WTC11 (cell line): ENCODE data around the gene TMEM59L. TPM values are rescaled to one million over a fixed set of nuclear protein-coding genes. Genes with fewer than 3 reads are reported as not detected.

Experiments used
- ATAC-seq: fragments of 200-7000 bp; cut with Tn5 transposase; 2 replicates; pipeline ENCODE4 v1.10.0; 2021; ENCODE audit warnings: mild to moderate bottlenecking, moderate library complexity
- CTCF ChIA-PET: fragments of 300-600 bp; sonication (Branson Sonifier 250); formaldehyde crosslinking; loops from one replicate; lab custom pipeline; 2021; ENCODE audit warnings: antibody characterized with exemption; lab: Charles Lee
- POLR2A ChIA-PET: fragments of 350-600 bp; sonication (Branson Sonifier 250); formaldehyde crosslinking; loops from one replicate; lab custom pipeline; 2021; ENCODE audit warnings: antibody characterized with exemption; lab: Charles Lee
- DNase-seq: peaks from one replicate; pipeline ENCODE4 v3.0.0; 2021; ENCODE audit warnings: low spot score
- H3K27ac Mint-ChIP-seq: 2 replicates; pipeline ENCODE4 v1.8.0; 2021; ENCODE audit warnings: mixed read lengths
- H3K27me3 Mint-ChIP-seq: 2 replicates; pipeline ENCODE4 v1.8.0; 2021; ENCODE audit warnings: low read depth, mild to moderate bottlenecking, moderate library complexity, mixed read lengths
- H3K36me3 Mint-ChIP-seq: 2 replicates; pipeline ENCODE4 v1.8.0; 2021; ENCODE audit warnings: mixed read lengths
- H3K4me1 Mint-ChIP-seq: 2 replicates; pipeline ENCODE4 v1.8.0; 2022; ENCODE audit warnings: mixed read lengths
- H3K4me3 Mint-ChIP-seq: 2 replicates; pipeline ENCODE4 v1.8.0; 2021; ENCODE audit warnings: mild to moderate bottlenecking, moderate library complexity, mixed read lengths
- H3K9me3 Mint-ChIP-seq: 2 replicates; pipeline ENCODE4 v1.8.0; 2021; ENCODE audit warnings: mixed read lengths
- ATF1 ChIP-seq: sonication (generic); formaldehyde crosslinking; IDR thresholded peaks from 2 replicates; pipeline ENCODE4 v1.8.1; 2023; ENCODE audit warnings: mild to moderate bottlenecking, moderate library complexity, missing genetic modification reagents
- ATF2 ChIP-seq: sonication (generic); formaldehyde crosslinking; IDR thresholded peaks from 2 replicates; pipeline ENCODE4 v1.8.1; 2022; ENCODE audit warnings: low read depth, missing genetic modification reagents, borderline replicate concordance
- MYBL2 ChIP-seq: sonication (generic); formaldehyde crosslinking; IDR thresholded peaks from 2 replicates; pipeline ENCODE4 v1.8.1; 2023; ENCODE audit warnings: mild to moderate bottlenecking, moderate library complexity, missing genetic modification reagents
- TCF7 ChIP-seq: sonication (generic); formaldehyde crosslinking; IDR thresholded peaks from 2 replicates; pipeline ENCODE4 v1.8.0; 2022; ENCODE audit warnings: mild to moderate bottlenecking, low read depth, missing genetic modification reagents, moderate library complexity
- ZNF416 ChIP-seq: fragments of 250-450 bp; sonication (Bioruptor Pico); IDR thresholded peaks from 2 replicates; pipeline ENCODE4 v1.9.0; 2021; ENCODE audit warnings: mild to moderate bottlenecking, inconsistent platforms
- total RNA-seq: library from RNA; stranded (reverse); gene quantifications from 3 replicates; pipeline ENCODE4 v1.2.3, GENCODE V29; 2021
- TF ChIP-seq, protein P1 (sequence below): sonication (generic); formaldehyde crosslinking; conservative IDR thresholded peaks from 2 replicates; pipeline ENCODE4 v1.8.1; 2023; ENCODE audit warnings: mild to moderate bottlenecking, low read depth, missing genetic modification reagents, moderate library complexity
- TF ChIP-seq, protein P2 (sequence below): sonication (generic); formaldehyde crosslinking; IDR thresholded peaks from 2 replicates; pipeline ENCODE4 v1.8.0; 2023; ENCODE audit warnings: mild to moderate bottlenecking, missing genetic modification reagents
- TF ChIP-seq, protein P3 (sequence below): sonication (generic); formaldehyde crosslinking; IDR thresholded peaks from 2 replicates; pipeline ENCODE4 v1.8.1; 2022; ENCODE audit warnings: missing genetic modification reagents, borderline replicate concordance

Gene TMEM59L
- total RNA-seq, 1 experiment from 2014 or later = 14.8 TPM

GRCh38 chr19:18658366-18658855, 45.7 kb downstream of the TMEM59L start (continued):
- TF ChIP-seq, protein P1, sequence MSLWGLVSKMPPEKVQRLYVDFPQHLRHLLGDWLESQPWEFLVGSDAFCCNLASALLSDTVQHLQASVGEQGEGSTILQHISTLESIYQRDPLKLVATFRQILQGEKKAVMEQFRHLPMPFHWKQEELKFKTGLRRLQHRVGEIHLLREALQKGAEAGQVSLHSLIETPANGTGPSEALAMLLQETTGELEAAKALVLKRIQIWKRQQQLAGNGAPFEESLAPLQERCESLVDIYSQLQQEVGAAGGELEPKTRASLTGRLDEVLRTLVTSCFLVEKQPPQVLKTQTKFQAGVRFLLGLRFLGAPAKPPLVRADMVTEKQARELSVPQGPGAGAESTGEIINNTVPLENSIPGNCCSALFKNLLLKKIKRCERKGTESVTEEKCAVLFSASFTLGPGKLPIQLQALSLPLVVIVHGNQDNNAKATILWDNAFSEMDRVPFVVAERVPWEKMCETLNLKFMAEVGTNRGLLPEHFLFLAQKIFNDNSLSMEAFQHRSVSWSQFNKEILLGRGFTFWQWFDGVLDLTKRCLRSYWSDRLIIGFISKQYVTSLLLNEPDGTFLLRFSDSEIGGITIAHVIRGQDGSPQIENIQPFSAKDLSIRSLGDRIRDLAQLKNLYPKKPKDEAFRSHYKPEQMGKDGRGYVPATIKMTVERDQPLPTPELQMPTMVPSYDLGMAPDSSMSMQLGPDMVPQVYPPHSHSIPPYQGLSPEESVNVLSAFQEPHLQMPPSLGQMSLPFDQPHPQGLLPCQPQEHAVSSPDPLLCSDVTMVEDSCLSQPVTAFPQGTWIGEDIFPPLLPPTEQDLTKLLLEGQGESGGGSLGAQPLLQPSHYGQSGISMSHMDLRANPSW = no peak
- TF ChIP-seq TCF7 (CRISPR knock-in tag) (no peak), ZNF416 (no peak), ATF2 (CRISPR knock-in tag) (no peak), MYBL2 (no peak), ATF1 (no peak)
- TF ChIP-seq, protein P2, sequence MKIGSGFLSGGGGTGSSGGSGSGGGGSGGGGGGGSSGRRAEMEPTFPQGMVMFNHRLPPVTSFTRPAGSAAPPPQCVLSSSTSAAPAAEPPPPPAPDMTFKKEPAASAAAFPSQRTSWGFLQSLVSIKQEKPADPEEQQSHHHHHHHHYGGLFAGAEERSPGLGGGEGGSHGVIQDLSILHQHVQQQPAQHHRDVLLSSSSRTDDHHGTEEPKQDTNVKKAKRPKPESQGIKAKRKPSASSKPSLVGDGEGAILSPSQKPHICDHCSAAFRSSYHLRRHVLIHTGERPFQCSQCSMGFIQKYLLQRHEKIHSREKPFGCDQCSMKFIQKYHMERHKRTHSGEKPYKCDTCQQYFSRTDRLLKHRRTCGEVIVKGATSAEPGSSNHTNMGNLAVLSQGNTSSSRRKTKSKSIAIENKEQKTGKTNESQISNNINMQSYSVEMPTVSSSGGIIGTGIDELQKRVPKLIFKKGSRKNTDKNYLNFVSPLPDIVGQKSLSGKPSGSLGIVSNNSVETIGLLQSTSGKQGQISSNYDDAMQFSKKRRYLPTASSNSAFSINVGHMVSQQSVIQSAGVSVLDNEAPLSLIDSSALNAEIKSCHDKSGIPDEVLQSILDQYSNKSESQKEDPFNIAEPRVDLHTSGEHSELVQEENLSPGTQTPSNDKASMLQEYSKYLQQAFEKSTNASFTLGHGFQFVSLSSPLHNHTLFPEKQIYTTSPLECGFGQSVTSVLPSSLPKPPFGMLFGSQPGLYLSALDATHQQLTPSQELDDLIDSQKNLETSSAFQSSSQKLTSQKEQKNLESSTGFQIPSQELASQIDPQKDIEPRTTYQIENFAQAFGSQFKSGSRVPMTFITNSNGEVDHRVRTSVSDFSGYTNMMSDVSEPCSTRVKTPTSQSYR (CRISPR knock-in tag) = no peak
- TF ChIP-seq, protein P3, sequence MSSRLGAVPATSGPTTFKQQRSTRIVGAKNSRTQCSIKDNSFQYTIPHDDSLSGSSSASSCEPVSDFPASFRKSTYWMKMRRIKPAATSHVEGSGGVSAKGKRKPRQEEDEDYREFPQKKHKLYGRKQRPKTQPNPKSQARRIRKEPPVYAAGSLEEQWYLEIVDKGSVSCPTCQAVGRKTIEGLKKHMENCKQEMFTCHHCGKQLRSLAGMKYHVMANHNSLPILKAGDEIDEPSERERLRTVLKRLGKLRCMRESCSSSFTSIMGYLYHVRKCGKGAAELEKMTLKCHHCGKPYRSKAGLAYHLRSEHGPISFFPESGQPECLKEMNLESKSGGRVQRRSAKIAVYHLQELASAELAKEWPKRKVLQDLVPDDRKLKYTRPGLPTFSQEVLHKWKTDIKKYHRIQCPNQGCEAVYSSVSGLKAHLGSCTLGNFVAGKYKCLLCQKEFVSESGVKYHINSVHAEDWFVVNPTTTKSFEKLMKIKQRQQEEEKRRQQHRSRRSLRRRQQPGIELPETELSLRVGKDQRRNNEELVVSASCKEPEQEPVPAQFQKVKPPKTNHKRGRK (CRISPR knock-in tag) = no peak

- H3K36me3 Mint-ChIP-seq = no peaks in the 10 kb centered on the region
- no peak for ATAC-seq
- H3K9me3 Mint-ChIP-seq = peaks cover 3% of the 10 kb centered on the region; the same call in 1 of the 2 replicates
- H3K27ac Mint-ChIP-seq = peak overlapping the region; percentile 2; the same call in 1 of the 2 replicates
- DNase-seq = no peak
- CTCF ChIA-PET = no interaction called here
- H3K4me3 Mint-ChIP-seq = no peak overlapping the region
- TF ChIP-seq, protein P2 (CRISPR knock-in tag) = no peak
- TF ChIP-seq, all 79 proteins: peak for 0
- peaks cover 13% of the 10 kb centered on the region for H3K4me1 Mint-ChIP-seq
- no peaks in the 10 kb centered on the region for H3K27me3 Mint-ChIP-seq
- POLR2A ChIA-PET = no interaction called here
These were observed 46.8 kb downstream of the TMEM59L start for GRCh38 chr19:18659281-18660050.
